ENCODE data around the gene GRK3.

GRCh38 chr22:25558341-25558740 lies 6.1 kb upstream of the GRK3 start:
- TF ChIP-seq POLR2A (IDR thresholded peaks at IDR 0.05) (no peak), CTCF (IDR thresholded peaks at IDR 0.05) (no peak)

Data from Peyer's patch (tissue), 4 donors.